Osteocyte (in vitro differentiated cells): ENCODE data around the gene PDAP1. TPM values are rescaled to one million over a fixed set of nuclear protein-coding genes. Genes with fewer than 3 reads are reported as not detected.

Experiments
- DNase-seq: peaks from one replicate; pipeline ENCODE4 v3.0.0; 2021; ENCODE audit warnings: mixed read lengths; ENCODE audit not compliant: unreplicated experiment; ENCODE audit errors: extremely low spot score
- H3K27ac Mint-ChIP-seq: one replicate; pipeline ENCODE4 v1.8.0; 2021; ENCODE audit warnings: mild to moderate bottlenecking, mixed read lengths; ENCODE audit not compliant: unreplicated experiment
- H3K27me3 Mint-ChIP-seq: one replicate; pipeline ENCODE4 v1.8.0; 2021; ENCODE audit warnings: mixed read lengths; ENCODE audit not compliant: unreplicated experiment
- H3K36me3 Mint-ChIP-seq: one replicate; pipeline ENCODE4 v1.8.0; 2021; ENCODE audit warnings: mixed read lengths; ENCODE audit not compliant: unreplicated experiment
- H3K4me1 Mint-ChIP-seq: one replicate; pipeline ENCODE4 v1.8.0; 2021; ENCODE audit warnings: mixed read lengths; ENCODE audit not compliant: unreplicated experiment
- H3K4me3 Mint-ChIP-seq: one replicate; pipeline ENCODE4 v1.8.0; 2021; ENCODE audit warnings: mild to moderate bottlenecking, moderate library complexity, mixed read lengths; ENCODE audit not compliant: unreplicated experiment
- H3K9me3 Mint-ChIP-seq: one replicate; pipeline ENCODE4 v1.8.0; 2021; ENCODE audit warnings: mixed read lengths; ENCODE audit not compliant: unreplicated experiment
- total RNA-seq: library from RNA; stranded (reverse); gene quantifications from 2 replicates; pipeline ENCODE4 v1.2.1, GENCODE V29; 2021
- TF ChIP-seq, protein P1 (sequence below): fragments of 200-600 bp; sonication (generic); IDR thresholded peaks from 2 replicates; pipeline ENCODE4 v1.5.0; 2021; ENCODE audit warnings: antibody characterized with exemption, mild to moderate bottlenecking, moderate library complexity

Gene PDAP1
- total RNA-seq, 1 donor from 2014 or later = 107 TPM

DNA sequence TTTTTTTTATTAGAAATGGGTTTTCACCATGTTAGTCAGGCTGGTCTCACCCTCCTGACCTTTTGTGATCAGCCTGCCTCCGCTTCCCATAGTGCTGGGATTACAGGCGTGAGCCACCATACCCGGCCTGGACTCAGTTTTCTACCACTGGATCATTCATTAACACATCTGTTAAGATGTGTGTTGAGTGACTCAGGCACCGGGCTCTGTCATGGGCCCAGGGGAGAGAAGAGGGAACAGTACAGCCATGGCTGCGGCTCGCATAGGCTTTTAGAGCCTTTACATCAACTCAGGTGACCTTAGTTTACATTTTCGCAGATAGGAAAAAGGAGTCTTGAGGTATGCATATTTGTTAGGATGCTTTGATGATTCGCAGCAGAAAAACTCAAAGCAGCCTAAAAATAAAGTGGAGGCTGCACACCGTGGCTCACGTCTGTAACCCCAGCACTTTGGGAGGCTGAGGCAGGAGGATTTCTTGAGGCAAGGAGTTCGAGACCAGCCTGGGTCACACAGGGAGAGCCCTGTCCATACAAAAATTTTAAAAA lies 36.9 kb downstream of the PDAP1 start:
- Mint-ChIP-seq H3K4me3 (no peak overlapping the region), H3K27ac (no peak overlapping the region), H3K4me1 (peaks cover 19% of the 10 kb centered on the region), H3K9me3 (no peaks in the 10 kb centered on the region), H3K36me3 (peaks cover 8% of the 10 kb centered on the region), H3K27me3 (no peaks in the 10 kb centered on the region)
- TF ChIP-seq, protein P1, sequence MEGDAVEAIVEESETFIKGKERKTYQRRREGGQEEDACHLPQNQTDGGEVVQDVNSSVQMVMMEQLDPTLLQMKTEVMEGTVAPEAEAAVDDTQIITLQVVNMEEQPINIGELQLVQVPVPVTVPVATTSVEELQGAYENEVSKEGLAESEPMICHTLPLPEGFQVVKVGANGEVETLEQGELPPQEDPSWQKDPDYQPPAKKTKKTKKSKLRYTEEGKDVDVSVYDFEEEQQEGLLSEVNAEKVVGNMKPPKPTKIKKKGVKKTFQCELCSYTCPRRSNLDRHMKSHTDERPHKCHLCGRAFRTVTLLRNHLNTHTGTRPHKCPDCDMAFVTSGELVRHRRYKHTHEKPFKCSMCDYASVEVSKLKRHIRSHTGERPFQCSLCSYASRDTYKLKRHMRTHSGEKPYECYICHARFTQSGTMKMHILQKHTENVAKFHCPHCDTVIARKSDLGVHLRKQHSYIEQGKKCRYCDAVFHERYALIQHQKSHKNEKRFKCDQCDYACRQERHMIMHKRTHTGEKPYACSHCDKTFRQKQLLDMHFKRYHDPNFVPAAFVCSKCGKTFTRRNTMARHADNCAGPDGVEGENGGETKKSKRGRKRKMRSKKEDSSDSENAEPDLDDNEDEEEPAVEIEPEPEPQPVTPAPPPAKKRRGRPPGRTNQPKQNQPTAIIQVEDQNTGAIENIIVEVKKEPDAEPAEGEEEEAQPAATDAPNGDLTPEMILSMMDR = no peak
- DNase-seq = no peak

DNA sequence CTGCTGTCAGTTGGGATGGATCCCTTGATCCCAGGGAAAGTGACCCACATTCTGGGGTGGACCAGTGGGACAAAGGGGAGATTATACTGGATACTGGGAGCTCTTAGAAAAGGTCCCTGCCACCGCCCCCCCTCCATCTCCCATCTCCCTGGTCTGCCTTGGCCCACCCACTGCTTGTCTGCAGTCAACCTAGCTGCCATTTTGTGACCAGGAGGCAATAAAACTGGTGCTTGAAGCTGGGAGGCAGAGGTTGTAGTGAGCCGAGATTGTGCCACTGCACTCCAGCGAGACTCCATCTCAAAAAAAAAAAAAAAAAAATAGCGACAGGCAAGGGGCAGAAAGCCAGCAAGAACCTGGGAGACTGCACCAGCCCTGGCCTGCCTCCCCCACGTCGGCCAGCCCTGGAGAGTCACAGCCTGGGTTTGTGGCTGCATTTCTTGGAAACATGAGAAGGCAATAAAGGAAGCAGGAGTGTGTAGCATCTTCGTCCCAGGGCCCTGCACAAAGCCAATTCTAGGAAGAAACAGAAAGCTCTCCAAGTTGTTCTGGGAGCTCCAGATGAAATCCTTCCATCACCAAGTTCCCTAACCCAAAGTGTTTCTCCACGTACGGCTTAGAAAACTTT lies 38.5 kb downstream of the PDAP1 start:
- no peaks in the 10 kb centered on the region for H3K9me3 Mint-ChIP-seq
- H3K4me3 Mint-ChIP-seq = no peak overlapping the region
- H3K4me1 Mint-ChIP-seq = peaks cover 19% of the 10 kb centered on the region
- H3K36me3 Mint-ChIP-seq = peaks cover 17% of the 10 kb centered on the region
- no peak overlapping the region for H3K27ac Mint-ChIP-seq
- TF ChIP-seq, protein P1 = no peak
- no peak for DNase-seq
- H3K27me3 Mint-ChIP-seq = no peaks in the 10 kb centered on the region

DNA sequence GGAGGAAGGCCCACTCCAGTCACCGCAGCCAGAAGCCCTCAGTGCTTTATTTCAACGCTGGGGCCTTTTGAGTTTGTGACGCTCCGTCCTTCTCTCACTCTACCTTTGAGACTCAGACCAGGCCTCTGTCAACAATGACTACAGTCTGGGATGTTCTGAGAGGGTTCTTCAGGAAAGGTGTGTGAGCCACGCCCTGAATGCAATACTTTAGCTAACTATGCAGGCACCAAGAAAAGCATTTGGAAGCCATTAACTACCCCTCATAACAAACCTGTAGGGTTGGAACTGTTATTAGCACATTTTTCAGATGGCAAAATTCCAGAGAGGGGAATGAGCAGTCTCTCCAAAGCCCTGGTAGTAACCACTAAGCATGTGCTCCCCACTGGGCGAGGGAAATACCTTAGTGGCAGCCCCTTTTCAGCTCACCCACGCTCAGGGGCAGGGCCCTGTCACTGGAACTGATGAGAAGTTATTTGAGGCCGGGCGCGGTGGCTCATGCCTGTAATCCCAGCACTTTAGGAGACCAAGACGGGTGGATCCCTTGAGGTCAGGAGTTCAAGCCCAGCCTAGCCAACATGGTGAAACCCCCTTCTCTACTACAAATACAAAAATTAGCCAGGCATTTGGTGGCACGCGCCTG lies 39.5 kb downstream of the PDAP1 start:
- peaks cover 19% of the 10 kb centered on the region for H3K4me1 Mint-ChIP-seq
- peaks cover 23% of the 10 kb centered on the region for H3K36me3 Mint-ChIP-seq
- no peaks in the 10 kb centered on the region for H3K27me3 Mint-ChIP-seq
- DNase-seq = no peak
- no peaks in the 10 kb centered on the region for H3K9me3 Mint-ChIP-seq
- H3K27ac Mint-ChIP-seq = peak overlapping the region; percentile 41
- TF ChIP-seq, protein P1 = no peak
- no peak overlapping the region for H3K4me3 Mint-ChIP-seq

DNA sequence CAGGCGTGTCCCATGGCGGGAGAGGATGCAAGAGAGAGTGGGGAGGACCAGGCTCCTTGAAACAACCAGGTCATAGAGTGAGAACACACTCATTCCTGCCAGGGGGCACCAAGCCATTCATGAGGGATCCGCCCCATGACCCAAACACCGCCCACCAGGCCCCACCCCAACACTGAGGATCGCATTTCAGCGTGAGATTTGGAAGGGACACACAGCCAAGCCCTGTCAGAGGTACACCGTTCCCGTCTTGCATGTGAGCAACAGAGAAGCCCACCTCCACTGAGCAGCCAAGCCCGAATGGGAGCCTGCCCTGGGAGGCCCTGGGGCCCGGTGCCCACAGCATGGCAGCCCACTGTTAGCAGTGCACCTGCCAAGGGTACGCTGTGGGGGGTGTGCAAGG lies 41.8 kb downstream of the PDAP1 start:
- H3K27ac Mint-ChIP-seq = no peak overlapping the region
- H3K36me3 Mint-ChIP-seq = peaks cover 35% of the 10 kb centered on the region
- no peak for DNase-seq
- TF ChIP-seq, protein P1 = no peak
- peaks cover 4% of the 10 kb centered on the region for H3K4me1 Mint-ChIP-seq
- no peaks in the 10 kb centered on the region for H3K9me3 Mint-ChIP-seq
- H3K4me3 Mint-ChIP-seq = no peak overlapping the region
- no peaks in the 10 kb centered on the region for H3K27me3 Mint-ChIP-seq
